GM12878 (cell line): ENCODE results near the gene BCKDHB. TPM values are rescaled to one million over a fixed set of nuclear protein-coding genes. Genes with fewer than 3 reads are reported as not detected.

Source experiments
- ATAC-seq: fragments of 200-7000 bp; cut with Tn5 transposase; 3 replicates; pipeline ENCODE4 v1.9.1; 2020; ENCODE audit warnings: mild to moderate bottlenecking, moderate library complexity
- BruUV-seq: library from RNA; stranded (reverse); fragments of 400-500 nt; replicated peaks from 2 replicates; lab custom pipeline; 2021; lab: Mats Ljungman, UMichigan
- CTCF ChIA-PET: fragments of 300-600 bp; sonication (Branson Sonifier 250); formaldehyde crosslinking; extraction: SDS; loops from one replicate; lab custom pipeline; 2021; ENCODE audit warnings: inconsistent platforms; lab: Yijun Ruan, JAX
- POLR2A ChIA-PET: fragments of 350-600 bp; formaldehyde crosslinking; extraction: SDS; loops from one replicate; lab custom pipeline; 2021; ENCODE audit warnings: inconsistent platforms; lab: Charles Lee
- RAD21 ChIA-PET: fragments of 300-600 bp; sonication (Branson Sonifier 250); formaldehyde crosslinking; loops from one replicate; lab custom pipeline; 2023; ENCODE audit warnings: antibody characterized with exemption; ENCODE audit not compliant: unreplicated experiment; lab: Charles Lee
- SMC1A ChIA-PET: fragments of 300-600 bp; sonication (Branson Sonifier 250); formaldehyde crosslinking; loops from one replicate; lab custom pipeline; 2023; ENCODE audit not compliant: unreplicated experiment, uncharacterized antibody; lab: Charles Lee
- DNase-seq: peaks from one replicate; pipeline ENCODE4 v3.0.0-alpha.2; 2011; ENCODE audit warnings: low read depth, low spot score
- FAIRE-seq: peaks from 3 replicates; lab custom pipeline; 2011; peaks lifted over from hg19 to GRCh38; lab: Jason Lieb, UNC
- H2AFZ ChIP-seq: 2 replicates; pipeline ENCODE4 v1.6.0; 2011; ENCODE audit warnings: low read depth, low read length, control low read depth; ENCODE audit not compliant: control insufficient read depth
- H3K27ac ChIP-seq: 2 replicates; pipeline ENCODE4 v1.5.1; 2011; ENCODE audit warnings: control low read depth; ENCODE audit not compliant: control insufficient read depth, insufficient read depth
- H3K27me3 ChIP-seq, 2 experiments: replicated peaks in 1 of 2; 2 replicates each; pipeline versions ENCODE4 v1.6.0 to v1.6.1; 2011; ENCODE audit warnings: low read length in 1 of 2; ENCODE audit not compliant: control insufficient read depth in 2 of 2, insufficient read depth in 2 of 2
- H3K36me3 ChIP-seq, 2 experiments: 2 replicates each; pipeline ENCODE4 v1.5.1; 2011; ENCODE audit warnings: low read length in 1 of 2; ENCODE audit not compliant: control insufficient read depth in 2 of 2, insufficient read depth in 2 of 2
- H3K4me1 ChIP-seq: 2 replicates; pipeline ENCODE4 v1.6.1; 2011; ENCODE audit warnings: mild to moderate bottlenecking, low read length, moderate library complexity, mixed read lengths; ENCODE audit not compliant: control insufficient read depth, insufficient read depth
- H3K4me2 ChIP-seq: 2 replicates; pipeline ENCODE4 v1.6.0; 2011; ENCODE audit warnings: control low read depth; ENCODE audit not compliant: control insufficient read depth, insufficient read depth
- H3K4me3 ChIP-seq: fragments of 200-600 bp; sonication (generic); 2 replicates; pipeline ENCODE4 v1.5.1; 2016
- H3K79me2 ChIP-seq: 2 replicates; pipeline ENCODE4 v1.6.0; 2011; ENCODE audit warnings: low read length; ENCODE audit not compliant: control insufficient read depth, insufficient read depth
- H3K9ac ChIP-seq: 2 replicates; pipeline ENCODE4 v1.8.0; 2011; ENCODE audit warnings: low read length, control low read depth, mixed read lengths; ENCODE audit not compliant: control insufficient read depth, insufficient read depth
- H3K9me3 ChIP-seq: replicated peaks from 3 replicates; pipeline ENCODE4 v1.5.1; 2011; ENCODE audit warnings: mild to moderate bottlenecking, low read length; ENCODE audit not compliant: control insufficient read depth, insufficient read depth
- H4K20me1 ChIP-seq: 2 replicates; pipeline ENCODE4 v1.6.0; 2011; ENCODE audit not compliant: control insufficient read depth, insufficient read depth
- BACH1 ChIP-seq: fragments of 450-650 bp; IDR thresholded peaks from 2 replicates; pipeline ENCODE4 v1.6.1; 2017; ENCODE audit warnings: mild to moderate bottlenecking, borderline replicate concordance
- BCL11A ChIP-seq: IDR thresholded peaks from 2 replicates; pipeline ENCODE4 v1.6.1; 2011; ENCODE audit warnings: low read depth, low read length
- CREB1 ChIP-seq: IDR thresholded peaks from 2 replicates; pipeline ENCODE4 v1.6.1; 2012; ENCODE audit warnings: low read depth, mild to moderate bottlenecking, inconsistent platforms
- ETV6 ChIP-seq, 2 experiments: fragments of 450-650 bp in 1 of 2; IDR thresholded peaks in 1 of 2; conservative IDR thresholded peaks in 1 of 2; 2 replicates each; pipeline ENCODE4 v1.6.1; 2014; ENCODE audit warnings: antibody characterized with exemption in 1 of 2, borderline replicate concordance in 1 of 2, low read depth in 1 of 2, mild to moderate bottlenecking in 1 of 2, moderate library complexity in 1 of 2
- GABPA ChIP-seq: IDR thresholded peaks from 2 replicates; pipeline ENCODE4 v1.6.1; 2014; ENCODE audit warnings: antibody characterized with exemption, low read depth, mild to moderate bottlenecking, inconsistent platforms
- IKZF2 ChIP-seq, 2 experiments: fragments of 450-650 bp; IDR thresholded peaks; 2 replicates each; pipeline ENCODE4 v1.6.1; 2017; ENCODE audit warnings: mild to moderate bottlenecking in 2 of 2, moderate library complexity in 2 of 2
- MEF2A ChIP-seq: IDR thresholded peaks from 2 replicates; pipeline ENCODE4 v1.6.1; 2011; ENCODE audit warnings: low read depth, mild to moderate bottlenecking, low read length, moderate library complexity; ENCODE audit not compliant: insufficient read depth
- MYC ChIP-seq: IDR thresholded peaks from 2 replicates; pipeline ENCODE4 v1.6.1; 2011; ENCODE audit warnings: mild to moderate bottlenecking, low read length, moderate library complexity, inconsistent platforms; ENCODE audit not compliant: insufficient read depth, insufficient replicate concordance, insufficient read length, severe bottlenecking
- NFIC ChIP-seq: IDR thresholded peaks from 2 replicates; pipeline ENCODE4 v1.6.1; 2012; ENCODE audit warnings: low read depth, mild to moderate bottlenecking, inconsistent platforms, low read length, moderate library complexity
- NFYB ChIP-seq: IDR thresholded peaks from 2 replicates; pipeline ENCODE4 v1.6.1; 2011; ENCODE audit warnings: low read depth, mild to moderate bottlenecking, low read length, improper control_type of control experiment, moderate library complexity; ENCODE audit not compliant: insufficient read depth
- SMAD5 ChIP-seq: IDR thresholded peaks from 2 replicates; pipeline ENCODE4 v1.6.1; 2016; ENCODE audit warnings: antibody characterized with exemption, low read depth
- SUZ12 ChIP-seq: fragments of 200-600 bp; sonication (generic); IDR thresholded peaks from one replicate; pipeline ENCODE4 v1.6.1; 2018; ENCODE audit warnings: antibody characterized with exemption, mild to moderate bottlenecking; ENCODE audit not compliant: unreplicated experiment
- ZNF274 ChIP-seq: IDR thresholded peaks from one replicate; pipeline ENCODE4 v1.8.0; 2011; ENCODE audit not compliant: insufficient read length, insufficient read depth
- WGBS: methylation state at CpG from one replicate; pipeline ENCODE4 v1.1.6; 2016; ENCODE audit warnings: low lambda C conversion rate; ENCODE audit not compliant: insufficient replicate concordance, insufficient coverage; ENCODE audit errors: missing lambda C conversion rate; 5-methylcytosine and 5-hydroxymethylcytosine counted together
- in situ Hi-C: fragments of 300-500 bp; cut with MboI; formaldehyde crosslinking; loops from 9 replicates; pipeline ENCODE4 v1.14.3; 2018; ENCODE audit warnings: mixed read lengths
- intact Hi-C: fragments of 100-400 bp; cut with micrococcal nuclease; formaldehyde crosslinking; loops from one replicate; pipeline ENCODE4 v1.14.2; 2022; ENCODE audit not compliant: unreplicated experiment
- polyA plus RNA-seq, 11 experiments: library from polyadenylated mRNA; depleted of rRNA in 4 of 11; unstranded in 6 of 11; stranded (reverse) in 5 of 11; fragments of >200 nt; fragmentation: Nextera tagmentation in 4 of 11; fragmentation: Illumina TruSeq in 1 of 11; extraction: Ambion mirVana in 4 of 11; extraction: Trizol in 1 of 11; gene quantifications; 1 replicate in 1 of 11; 2 replicates in 10 of 11; pipeline versions ENCODE4 v1.2.1 to v1.2.3, GENCODE V29; 2011 to 2016; ENCODE audit warnings: inconsistent platforms in 2 of 11, missing spikeins in 2 of 11, low read depth in 1 of 11
- total RNA-seq, 4 experiments: library from RNA; depleted of rRNA in 3 of 4; stranded (reverse); fragments of >200 nt in 3 of 4; fragmentation: Illumina TruSeq in 1 of 4; extraction: Trizol in 1 of 4; gene quantifications; 2 replicates each; pipeline versions ENCODE4 v1.2.1 to v1.2.3, GENCODE V29; 2013 to 2021
- TF ChIP-seq, protein P1 (sequence below): fragments of 150-350 bp; IDR thresholded peaks from 2 replicates; pipeline ENCODE4 v1.6.1; 2014; ENCODE audit warnings: mild to moderate bottlenecking, low read depth, low read length
- TF ChIP-seq, protein P2 (sequence below): fragments of 450-650 bp; IDR thresholded peaks from 2 replicates; pipeline ENCODE4 v1.6.1; 2018; ENCODE audit warnings: mild to moderate bottlenecking, low read depth, moderate library complexity; ENCODE audit not compliant: partially characterized antibody
- TF ChIP-seq, protein P3 (sequence below): fragments of 450-650 bp; IDR thresholded peaks from 2 replicates; pipeline ENCODE4 v1.6.1; 2018; ENCODE audit warnings: borderline replicate concordance, mild to moderate bottlenecking; ENCODE audit not compliant: partially characterized antibody

BCKDHB gene
- total and polyA plus RNA-seq, 10 of the 15 experiments (the other 5 are each of a cell fraction or from before 2014, with no cell fraction given) = 12.9 to 57.1 (median 25.3) TPM

DNA sequence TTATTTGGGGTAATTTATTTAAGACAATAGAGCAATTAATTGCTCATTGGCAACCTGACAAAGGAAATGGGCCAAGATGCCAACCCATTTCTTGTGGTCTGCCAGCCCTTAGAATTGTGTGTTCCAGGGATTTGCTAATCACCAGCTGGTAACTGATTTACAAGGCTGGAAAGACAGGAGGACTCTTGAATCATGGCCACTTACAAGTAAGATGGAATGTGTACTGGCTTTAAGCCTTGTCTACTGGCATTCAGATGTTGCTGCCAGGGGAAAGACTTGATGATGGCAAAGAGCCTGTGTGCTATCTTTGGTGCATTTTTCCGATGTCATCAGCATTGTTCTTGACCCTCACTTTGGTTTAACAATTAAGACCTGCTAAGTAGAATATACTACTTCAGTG lies 91.0 kb downstream of the BCKDHB start (continued):
- TF ChIP-seq, protein P1, sequence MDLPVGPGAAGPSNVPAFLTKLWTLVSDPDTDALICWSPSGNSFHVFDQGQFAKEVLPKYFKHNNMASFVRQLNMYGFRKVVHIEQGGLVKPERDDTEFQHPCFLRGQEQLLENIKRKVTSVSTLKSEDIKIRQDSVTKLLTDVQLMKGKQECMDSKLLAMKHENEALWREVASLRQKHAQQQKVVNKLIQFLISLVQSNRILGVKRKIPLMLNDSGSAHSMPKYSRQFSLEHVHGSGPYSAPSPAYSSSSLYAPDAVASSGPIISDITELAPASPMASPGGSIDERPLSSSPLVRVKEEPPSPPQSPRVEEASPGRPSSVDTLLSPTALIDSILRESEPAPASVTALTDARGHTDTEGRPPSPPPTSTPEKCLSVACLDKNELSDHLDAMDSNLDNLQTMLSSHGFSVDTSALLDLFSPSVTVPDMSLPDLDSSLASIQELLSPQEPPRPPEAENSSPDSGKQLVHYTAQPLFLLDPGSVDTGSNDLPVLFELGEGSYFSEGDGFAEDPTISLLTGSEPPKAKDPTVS = no peak
- TF ChIP-seq NFYB = no peak
- TF ChIP-seq MYC = no peak
- TF ChIP-seq BACH1 = no peak
- TF ChIP-seq MEF2A = no peak

DNA sequence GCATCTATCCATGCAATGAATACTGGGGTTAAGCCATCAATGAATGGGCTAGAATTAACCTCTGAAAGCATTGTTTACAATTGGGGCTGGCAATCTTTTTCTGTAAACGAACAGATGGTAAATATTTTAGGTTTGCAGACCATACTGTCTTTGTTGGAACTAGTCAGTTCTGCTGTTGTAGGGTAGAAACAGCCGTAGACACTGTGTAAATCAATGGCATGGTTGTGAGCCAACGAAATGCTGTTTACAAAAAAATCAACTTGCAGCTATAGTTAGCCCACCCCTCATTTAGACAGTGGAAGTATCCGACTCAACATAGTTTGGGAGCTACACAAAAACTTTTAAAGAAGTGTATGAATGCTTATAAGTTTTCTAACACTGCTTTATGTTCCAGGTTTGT lies 91.5 kb downstream of the BCKDHB start:
- in situ Hi-C loops (no loop called here), intact Hi-C loops (no loop called here)
- Histone ChIP-seq H3K9me3 (no peaks in the 10 kb centered on the region), H3K36me3 (no peaks in the 10 kb centered on the region), H3K4me1 (no peaks in the 10 kb centered on the region), H3K9ac (no peak overlapping the region), H3K27ac (no peak overlapping the region), H3K27me3 (no peaks in the 10 kb centered on the region), H2AFZ (no peak overlapping the region), H3K4me3 (no peak overlapping the region), H3K79me2 (no peaks in the 10 kb centered on the region), H4K20me1 (no peaks in the 10 kb centered on the region), H3K4me2 (no peak overlapping the region)
- no peak for DNase-seq
- no peak for ATAC-seq
- RAD21 ChIA-PET = no interaction called here
- no peak for FAIRE-seq
- POLR2A ChIA-PET = no interaction called here
- SMC1A ChIA-PET = no interaction called here
- CTCF ChIA-PET = interaction anchor here (0.6 to 1.1 kb wide), 2 partner anchors 16 to 1419 kb away, joined by 3 read pairs; no protein-coding TSS in a partner anchor
- 95% methylated on average over 4 of the region's 4 CpGs for WGBS
- BruUV-seq = no TSS peak
- TF ChIP-seq, protein P2, sequence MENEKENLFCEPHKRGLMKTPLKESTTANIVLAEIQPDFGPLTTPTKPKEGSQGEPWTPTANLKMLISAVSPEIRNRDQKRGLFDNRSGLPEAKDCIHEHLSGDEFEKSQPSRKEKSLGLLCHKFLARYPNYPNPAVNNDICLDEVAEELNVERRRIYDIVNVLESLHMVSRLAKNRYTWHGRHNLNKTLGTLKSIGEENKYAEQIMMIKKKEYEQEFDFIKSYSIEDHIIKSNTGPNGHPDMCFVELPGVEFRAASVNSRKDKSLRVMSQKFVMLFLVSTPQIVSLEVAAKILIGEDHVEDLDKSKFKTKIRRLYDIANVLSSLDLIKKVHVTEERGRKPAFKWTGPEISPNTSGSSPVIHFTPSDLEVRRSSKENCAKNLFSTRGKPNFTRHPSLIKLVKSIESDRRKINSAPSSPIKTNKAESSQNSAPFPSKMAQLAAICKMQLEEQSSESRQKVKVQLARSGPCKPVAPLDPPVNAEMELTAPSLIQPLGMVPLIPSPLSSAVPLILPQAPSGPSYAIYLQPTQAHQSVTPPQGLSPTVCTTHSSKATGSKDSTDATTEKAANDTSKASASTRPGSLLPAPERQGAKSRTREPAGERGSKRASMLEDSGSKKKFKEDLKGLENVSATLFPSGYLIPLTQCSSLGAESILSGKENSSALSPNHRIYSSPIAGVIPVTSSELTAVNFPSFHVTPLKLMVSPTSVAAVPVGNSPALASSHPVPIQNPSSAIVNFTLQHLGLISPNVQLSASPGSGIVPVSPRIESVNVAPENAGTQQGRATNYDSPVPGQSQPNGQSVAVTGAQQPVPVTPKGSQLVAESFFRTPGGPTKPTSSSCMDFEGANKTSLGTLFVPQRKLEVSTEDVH = no peak
- TF ChIP-seq CREB1 (no peak), ETV6 (conservative IDR thresholded peaks at IDR 0.05 in 1 of 2, IDR thresholded peaks at IDR 0.05 in 1 of 2; ENCODE audit: borderline replicate concordance in 1 of 2, low read depth in 1 of 2) (no peak), ZNF274 (no peak), IKZF2 (IDR thresholded peaks at IDR 0.05) (no peak), SMAD5 (no peak), GABPA (no peak), NFIC (no peak), SUZ12 (no peak), MYC (no peak), BCL11A (no peak)
- TF ChIP-seq, protein P3, sequence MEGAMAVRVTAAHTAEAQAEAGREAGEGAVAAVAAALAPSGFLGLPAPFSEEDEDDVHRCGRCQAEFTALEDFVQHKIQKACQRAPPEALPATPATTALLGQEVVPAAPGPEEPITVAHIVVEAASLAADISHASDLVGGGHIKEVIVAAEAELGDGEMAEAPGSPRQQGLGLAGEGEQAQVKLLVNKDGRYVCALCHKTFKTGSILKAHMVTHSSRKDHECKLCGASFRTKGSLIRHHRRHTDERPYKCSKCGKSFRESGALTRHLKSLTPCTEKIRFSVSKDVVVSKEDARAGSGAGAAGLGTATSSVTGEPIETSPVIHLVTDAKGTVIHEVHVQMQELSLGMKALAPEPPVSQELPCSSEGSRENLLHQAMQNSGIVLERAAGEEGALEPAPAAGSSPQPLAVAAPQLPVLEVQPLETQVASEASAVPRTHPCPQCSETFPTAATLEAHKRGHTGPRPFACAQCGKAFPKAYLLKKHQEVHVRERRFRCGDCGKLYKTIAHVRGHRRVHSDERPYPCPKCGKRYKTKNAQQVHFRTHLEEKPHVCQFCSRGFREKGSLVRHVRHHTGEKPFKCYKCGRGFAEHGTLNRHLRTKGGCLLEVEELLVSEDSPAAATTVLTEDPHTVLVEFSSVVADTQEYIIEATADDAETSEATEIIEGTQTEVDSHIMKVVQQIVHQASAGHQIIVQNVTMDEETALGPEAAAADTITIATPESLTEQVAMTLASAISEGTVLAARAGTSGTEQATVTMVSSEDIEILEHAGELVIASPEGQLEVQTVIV = no peak
